HG02840 (cell line): ENCODE data around the gene ADGRF4.

Experiments
- ATAC-seq: cut with Tn5 transposase; IDR thresholded peaks from one replicate; pipeline ENCODE4 v1.9.1; 2021; ENCODE audit warnings: mild to moderate bottlenecking, moderate library complexity, moderate number of reproducible peaks; ENCODE audit not compliant: unreplicated experiment, low FRiP score

Gene ADGRF4

DNA sequence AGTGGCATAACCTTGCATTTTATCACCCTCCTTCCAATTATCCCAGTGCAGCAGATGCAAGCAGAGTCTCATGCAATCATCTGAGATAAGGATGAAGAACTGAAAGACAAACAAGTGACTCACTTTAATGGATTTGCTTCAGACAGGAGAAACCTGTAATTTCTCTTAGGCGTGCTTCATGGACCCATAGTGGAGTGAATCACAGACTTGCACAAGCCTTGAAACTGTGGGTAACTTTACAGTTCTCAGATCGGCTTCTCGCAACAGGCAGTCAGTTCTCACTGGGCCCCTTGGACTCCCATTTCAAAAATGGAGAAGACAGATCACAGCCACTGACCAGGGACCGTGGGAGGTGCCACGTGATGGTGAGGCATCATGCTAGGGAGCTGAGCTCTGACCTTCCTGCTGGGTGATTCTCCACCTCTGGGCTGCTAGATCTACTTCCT is at the start of gene ADGRF4:
Gene ADGRF4, plus strand, starts transcription at position 239 of the 446 bp plus-strand sequence. CDS start 8,666 bp downstream, outside the sequence.
- ATAC-seq = no peak

- no peak for ATAC-seq
Observed at GRCh38 chr6:47650553-47651432, 47.6 kb upstream of the ADGRF4 start.

- no peak for ATAC-seq
Observed at GRCh38 chr6:47651505-47651944, 46.9 kb upstream of the ADGRF4 start.

DNA sequence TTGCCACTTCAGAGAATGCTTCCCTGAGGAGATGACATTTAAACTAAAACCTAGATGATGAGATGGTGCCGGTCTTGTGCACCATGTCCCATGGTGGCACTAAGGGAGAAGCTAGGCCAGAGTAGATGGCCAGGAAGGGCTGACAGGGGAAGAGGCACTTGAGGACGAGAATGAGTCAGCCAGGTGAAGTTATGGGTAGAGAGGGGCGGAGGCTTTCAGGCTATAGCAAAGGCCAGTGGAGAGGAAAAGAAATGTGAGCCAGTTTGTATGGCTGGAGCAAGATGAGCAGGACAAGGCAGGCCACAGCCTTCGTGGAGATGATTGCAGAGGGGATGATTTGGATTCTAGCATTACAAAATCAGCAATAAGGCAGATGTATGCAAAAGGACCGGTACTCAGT is 44.7 kb upstream of the ADGRF4 start:
- no peak for ATAC-seq

GRCh38 chr6:47654255-47654654 is 44.1 kb upstream of the ADGRF4 start:
- no peak for ATAC-seq

DNA sequence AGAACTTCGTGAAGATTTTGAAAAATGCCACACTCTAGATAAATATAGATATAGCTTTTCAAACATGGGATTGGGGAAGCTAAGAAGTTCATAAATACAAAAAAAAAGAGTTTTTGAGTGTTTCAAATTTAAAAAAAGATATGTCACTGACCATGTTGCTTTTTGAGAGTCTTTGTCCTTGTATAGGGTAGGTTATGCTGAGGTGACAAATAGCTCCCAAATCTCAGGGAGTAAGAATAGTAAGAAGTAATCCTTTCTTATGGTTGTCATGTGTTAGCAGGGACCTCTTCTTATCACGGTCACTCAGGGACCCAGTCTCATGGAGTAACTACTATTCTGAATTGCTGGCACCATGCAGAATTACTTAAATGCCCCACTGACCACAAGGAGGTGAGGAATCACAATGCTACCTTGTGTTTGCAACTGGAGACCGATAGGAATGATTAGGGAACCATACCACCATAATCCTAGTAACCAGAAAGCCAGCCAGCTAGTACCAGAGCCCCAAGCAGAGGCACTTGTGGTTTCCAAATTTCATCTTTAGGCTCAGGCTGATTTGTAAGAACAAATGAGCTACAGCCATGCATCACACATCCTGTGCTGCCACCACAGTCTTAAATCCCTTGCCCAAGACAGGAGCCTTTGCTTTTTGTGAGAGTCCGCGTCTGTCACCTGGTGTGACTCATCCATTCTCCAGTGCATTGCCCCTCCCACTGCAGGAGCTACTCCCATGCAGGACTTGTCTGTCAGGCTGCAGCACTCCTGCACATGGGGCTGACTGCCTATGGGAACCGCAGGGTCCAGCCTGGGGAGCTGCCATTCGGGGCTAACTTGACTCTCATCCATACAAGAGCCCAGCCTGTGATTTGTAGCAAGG is 42.4 kb upstream of the ADGRF4 start:
- no peak for ATAC-seq

DNA sequence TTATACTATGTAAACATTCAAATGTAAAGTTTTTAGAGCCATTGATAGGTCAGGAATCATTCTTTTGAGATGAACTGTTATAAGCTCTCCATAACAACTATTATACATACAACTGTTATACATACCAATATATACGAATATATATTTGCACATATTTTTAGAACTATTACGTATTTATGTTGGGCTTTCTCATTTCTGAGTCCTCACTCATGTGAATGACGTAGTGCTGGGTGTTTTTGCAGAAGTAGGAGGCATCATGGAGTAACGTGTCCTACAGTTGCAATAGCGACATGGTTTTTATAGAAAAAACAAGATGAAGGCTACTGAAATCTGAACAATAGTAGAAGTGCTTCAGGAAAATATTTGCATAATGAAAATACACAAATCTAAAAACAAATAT is 36.4 kb upstream of the ADGRF4 start:
- no peak for ATAC-seq

- no peak for ATAC-seq
Observed at GRCh38 chr6:47663462-47664216, 34.7 kb upstream of the ADGRF4 start.

DNA sequence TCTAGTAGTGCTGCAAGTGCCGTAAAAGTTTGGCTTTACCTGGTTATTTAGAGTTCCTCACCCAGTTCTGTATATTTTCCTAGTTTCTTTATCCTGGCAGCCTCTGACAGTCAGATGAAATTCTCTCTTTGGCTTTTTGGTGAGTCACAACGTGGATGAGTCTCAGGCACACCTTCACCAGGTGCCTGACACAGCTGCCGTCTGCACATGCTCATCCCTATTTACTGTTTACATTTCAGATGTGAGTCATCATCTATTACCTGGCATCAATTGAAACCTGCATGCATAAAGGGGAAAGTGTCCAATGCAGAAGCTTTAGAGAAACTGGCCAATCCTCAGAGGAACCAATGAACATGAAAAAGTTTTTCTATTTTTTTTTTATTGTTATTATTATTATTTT is 33.3 kb upstream of the ADGRF4 start:
- ATAC-seq = no peak

GRCh38 chr6:47669684-47670513 is 28.5 kb upstream of the ADGRF4 start:
- ATAC-seq = no peak

GRCh38 chr6:47670851-47671250 is 27.5 kb upstream of the ADGRF4 start:
- no peak for ATAC-seq

- ATAC-seq = no peak
Observed at GRCh38 chr6:47671777-47672176, 26.6 kb upstream of the ADGRF4 start.

DNA sequence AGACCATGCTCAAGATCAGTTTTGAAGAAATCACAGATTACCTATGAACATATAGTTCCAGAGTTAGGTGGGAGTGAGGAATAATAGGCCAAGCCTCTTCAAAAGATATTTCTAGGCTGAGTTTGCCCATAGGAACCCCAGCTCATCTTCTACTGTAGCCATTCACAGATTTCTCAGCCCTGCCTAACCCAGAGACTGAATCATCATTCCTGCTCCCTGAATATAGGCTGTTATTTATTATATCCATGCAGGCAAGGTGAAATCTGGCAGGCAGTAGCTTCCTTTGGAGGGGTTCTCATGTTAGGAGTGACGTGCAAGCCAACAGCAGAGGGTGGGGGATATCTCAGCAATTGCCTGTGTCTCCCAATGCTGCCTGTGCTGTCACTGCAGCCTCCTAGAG is 25.6 kb upstream of the ADGRF4 start:
- ATAC-seq = no peak

DNA sequence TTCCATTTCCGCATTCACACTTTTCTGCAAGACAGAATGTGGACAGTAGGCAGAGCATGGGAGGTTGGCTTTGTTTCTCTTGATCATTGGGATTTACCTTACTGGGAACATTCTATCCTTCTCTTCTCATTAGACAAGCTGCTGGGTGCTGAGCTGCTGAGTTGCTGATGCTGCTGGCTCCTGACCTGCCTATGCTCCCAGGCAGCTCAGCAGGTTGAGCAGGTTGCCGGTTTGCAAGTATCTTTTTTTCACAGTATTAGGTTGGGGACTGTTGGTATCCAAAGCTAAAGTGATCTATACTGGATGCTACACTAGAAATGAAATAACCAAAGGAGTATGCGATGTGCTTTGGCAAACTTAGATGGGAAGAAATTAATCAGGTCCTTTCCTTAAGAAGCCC is 23.7 kb upstream of the ADGRF4 start:
- no peak for ATAC-seq

GRCh38 chr6:47677381-47678100 is 20.8 kb upstream of the ADGRF4 start:
- no peak for ATAC-seq

GRCh38 chr6:47678739-47679138 is 19.6 kb upstream of the ADGRF4 start:
- no peak for ATAC-seq

GRCh38 chr6:47679322-47679906 is 19.0 kb upstream of the ADGRF4 start:
- no peak for ATAC-seq

DNA sequence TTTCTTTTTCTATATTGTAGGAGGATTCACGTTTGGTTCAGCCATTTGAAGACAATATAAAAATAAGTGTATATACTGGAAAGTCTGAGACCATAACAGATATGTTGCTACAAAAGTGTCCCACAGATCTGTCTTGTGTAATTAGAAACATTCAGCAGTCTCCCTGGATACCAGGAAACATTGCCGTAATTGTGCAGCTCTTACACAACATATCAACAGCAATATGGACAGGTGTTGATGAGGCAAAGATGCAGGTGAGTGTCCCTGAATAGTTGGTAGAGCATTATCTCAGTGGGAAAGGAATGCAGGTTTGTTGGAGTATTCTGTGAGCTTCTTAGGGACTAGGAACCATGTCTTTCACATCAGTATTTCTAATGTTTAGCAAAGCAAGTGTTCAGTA is 18.3 kb upstream of the ADGRF4 start:
- no peak for ATAC-seq

DNA sequence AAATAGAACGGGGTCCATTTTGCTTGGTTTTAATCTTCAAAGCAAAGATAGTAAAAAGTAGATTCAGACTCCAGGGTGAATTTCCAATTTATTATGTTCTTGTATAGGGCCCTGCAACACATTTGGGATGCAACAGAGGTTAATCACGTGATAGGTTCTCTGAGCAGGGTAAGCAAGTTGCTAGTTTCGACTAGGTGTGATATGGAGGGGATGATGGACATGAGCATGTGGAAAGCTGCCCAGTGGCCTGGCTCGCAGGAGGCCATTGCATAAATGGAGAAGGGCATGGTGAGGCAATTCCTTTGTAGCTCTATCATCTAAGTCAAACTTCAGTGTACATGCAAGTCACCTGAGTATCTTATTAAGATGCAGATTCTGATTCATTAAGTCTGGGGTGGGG is 17.7 kb upstream of the ADGRF4 start:
- ATAC-seq = no peak
